ENCODE measurements around the gene SLC51B.
"Not testable (repeated sequence)": the region's sequence is repeated elsewhere in the genome, so short reads cannot be mapped to it uniquely, and the experiment has no call there.

The SLC51B gene

GRCh38 chr15:65099336-65099735 lies 54.1 kb downstream of the SLC51B start:
- DNase-seq (ENCODE audit: low read depth in 2 of 2), result no peak

- DNase-seq (ENCODE audit: low read depth in 2 of 2), result not testable (repeated sequence)
Observed at GRCh38 chr15:65099801-65100200, 54.6 kb downstream of the SLC51B start.

- DNase-seq (ENCODE audit: low read depth in 2 of 2), result no peak
Observed at GRCh38 chr15:65100442-65100841, 55.3 kb downstream of the SLC51B start.

- DNase-seq (ENCODE audit: low read depth in 2 of 2), result peak; percentile 53 to 58
Observed at GRCh38 chr15:65101411-65101890, 56.3 kb downstream of the SLC51B start.

DNA sequence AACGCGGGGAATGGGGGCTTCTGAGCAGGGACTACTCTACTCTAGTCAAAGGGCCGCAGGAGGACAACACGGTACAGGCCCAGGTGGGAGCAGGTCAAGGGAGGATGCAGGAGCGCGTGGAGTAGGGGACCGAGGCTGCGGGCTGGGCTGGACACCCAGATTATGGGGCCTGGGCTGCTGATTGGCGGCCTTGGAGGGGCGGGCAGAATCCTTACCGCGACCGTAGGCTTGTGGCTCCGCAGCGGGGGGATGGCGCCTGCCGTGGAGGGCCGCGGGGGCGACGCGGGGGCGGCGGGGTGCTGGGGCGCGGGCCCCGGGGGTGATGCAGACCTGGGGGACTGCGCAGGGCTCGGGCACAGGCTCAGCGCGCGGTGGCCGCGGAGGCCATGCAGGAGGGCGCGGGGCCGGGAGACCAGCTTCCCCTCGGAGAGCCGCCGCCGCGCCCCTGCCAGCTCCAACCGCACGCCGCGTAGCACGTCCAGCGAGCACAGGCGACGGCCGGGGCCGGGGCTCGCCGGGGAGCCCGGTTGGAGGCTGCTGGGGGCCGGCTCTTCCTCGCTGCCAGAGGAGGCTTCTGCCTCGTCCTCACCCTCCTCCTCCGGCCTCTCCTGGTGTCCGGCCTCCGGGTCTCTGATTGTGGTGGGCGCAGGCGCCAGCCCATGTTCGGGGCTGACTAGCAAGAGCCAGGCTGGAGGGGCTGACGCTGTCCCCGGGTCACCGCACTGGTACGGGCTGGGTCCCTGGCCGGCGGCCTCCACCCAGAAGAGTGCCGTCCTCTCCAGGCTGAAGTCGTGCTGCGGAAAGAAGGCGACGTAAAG lies 56.9 kb downstream of the SLC51B start:
- DNase-seq (ENCODE audit: low read depth in 2 of 2), result no peak

- DNase-seq (ENCODE audit: low read depth in 2 of 2), result no peak
Observed at GRCh38 chr15:65102912-65103311, 57.7 kb downstream of the SLC51B start.

Data from stimulated activated CD4-positive, alpha-beta T cell treated with anti-CD3 and anti-CD28 coated beads, Interleukin-4, amount 100 ng/mL, for 48 hours (primary cell).